HepG2 (cell line): Measurements from ENCODE around the gene HYAL1. TPM values are rescaled to one million over a fixed set of nuclear protein-coding genes. Genes with fewer than 3 reads are reported as not detected.

Experiments used
- ARHGAP35 ChIP-seq: sonication (generic); formaldehyde crosslinking; IDR thresholded peaks from 2 replicates; pipeline ENCODE4 v1.9.0; 2022; ENCODE audit warnings: mild to moderate bottlenecking, inconsistent platforms, moderate library complexity, missing genetic modification reagents, borderline replicate concordance
- DMTF1 ChIP-seq: sonication (generic); formaldehyde crosslinking; IDR thresholded peaks from 2 replicates; pipeline ENCODE4 v1.4.0; 2020; ENCODE audit warnings: mild to moderate bottlenecking, missing genetic modification reagents
- EHMT2 ChIP-seq: fragments of 200-600 bp; sonication (generic); IDR thresholded peaks from 2 replicates; pipeline ENCODE4 v1.7.0; 2017; ENCODE audit warnings: antibody characterized with exemption, low read depth, low read length, borderline replicate concordance
- GABPB1 ChIP-seq: IDR thresholded peaks from 2 replicates; pipeline ENCODE4 v1.6.1; 2016; ENCODE audit warnings: mild to moderate bottlenecking, missing genetic modification reagents, moderate library complexity, missing compliant biosample characterization
- HMGXB3 ChIP-seq: sonication (generic); formaldehyde crosslinking; IDR thresholded peaks from 2 replicates; pipeline ENCODE4 v1.4.0; 2020; ENCODE audit warnings: missing genetic modification reagents, borderline replicate concordance
- HMGXB4 ChIP-seq, 2 experiments: sonication (generic) in 1 of 2; formaldehyde crosslinking in 1 of 2; IDR thresholded peaks; 2 replicates each; pipeline versions ENCODE4 v1.4.0 to v1.6.1; 2018 to 2020; ENCODE audit warnings: missing genetic modification reagents in 2 of 2, borderline replicate concordance in 1 of 2, low read depth in 1 of 2, mild to moderate bottlenecking in 1 of 2, missing biosample characterization in 1 of 2
- MXD1 ChIP-seq: sonication (generic); formaldehyde crosslinking; IDR thresholded peaks from 2 replicates; pipeline ENCODE4 v1.4.0; 2020; ENCODE audit warnings: mild to moderate bottlenecking, missing genetic modification reagents
- NFRKB ChIP-seq: fragments of 450-650 bp; IDR thresholded peaks from 2 replicates; pipeline ENCODE4 v1.6.1; 2017
- NR2F1 ChIP-seq, 2 experiments: fragments of 450-650 bp in 1 of 2; formaldehyde crosslinking in 1 of 2; IDR thresholded peaks; 2 replicates each; pipeline versions ENCODE4 v1.5.0 to v1.6.1; 2016 to 2020; ENCODE audit warnings: mild to moderate bottlenecking in 1 of 2, missing compliant biosample characterization in 1 of 2, missing genetic modification reagents in 1 of 2, moderate library complexity in 1 of 2
- SRY ChIP-seq: sonication (generic); formaldehyde crosslinking; IDR thresholded peaks from 2 replicates; pipeline ENCODE4 v1.8.0; 2022; ENCODE audit warnings: mild to moderate bottlenecking, missing genetic modification reagents
- TIGD3 ChIP-seq: sonication (generic); formaldehyde crosslinking; IDR thresholded peaks from 2 replicates; pipeline ENCODE4 v1.5.1; 2020; ENCODE audit warnings: mild to moderate bottlenecking, missing genetic modification reagents, borderline replicate concordance
- ZFP37 ChIP-seq: sonication (generic); formaldehyde crosslinking; IDR thresholded peaks from 2 replicates; pipeline ENCODE4 v1.4.0; 2020; ENCODE audit warnings: missing genetic modification reagents, borderline replicate concordance
- ZNF3 ChIP-seq: IDR thresholded peaks from 2 replicates; pipeline ENCODE4 v1.7.0; 2017; ENCODE audit warnings: inconsistent platforms
- ZNF335 ChIP-seq: sonication (generic); formaldehyde crosslinking; IDR thresholded peaks from 2 replicates; pipeline ENCODE4 v1.4.0; 2020; ENCODE audit warnings: missing genetic modification reagents
- ZNF781 ChIP-seq: sonication (generic); formaldehyde crosslinking; IDR thresholded peaks from 2 replicates; pipeline ENCODE4 v1.5.1; 2020; ENCODE audit warnings: borderline replicate concordance, mild to moderate bottlenecking, missing genetic modification reagents; ENCODE audit errors: not compliant biosample characterization
- ZNF850 ChIP-seq: sonication (generic); formaldehyde crosslinking; conservative IDR thresholded peaks from 2 replicates; pipeline ENCODE4 v1.9.0; 2021; ENCODE audit warnings: mild to moderate bottlenecking, missing genetic modification reagents
- ZZZ3 ChIP-seq: sonication (generic); formaldehyde crosslinking; IDR thresholded peaks from 2 replicates; pipeline ENCODE4 v1.4.0; 2020; ENCODE audit warnings: missing genetic modification reagents, mild to moderate bottlenecking, borderline replicate concordance
- polyA plus RNA-seq, 8 experiments: library from polyadenylated mRNA; depleted of rRNA in 3 of 8; stranded (reverse) in 7 of 8; unstranded in 1 of 8; fragments of >200 nt; fragmentation: Illumina TruSeq in 4 of 8; extraction: Trizol in 4 of 8; gene quantifications; 2 replicates each; pipeline versions ENCODE4 v1.2.1 to v1.2.3, GENCODE V29; 2011 to 2016; ENCODE audit warnings: low read depth in 4 of 8, missing spikeins in 1 of 8, mixed read lengths in 1 of 8; ENCODE audit not compliant: insufficient read depth in 1 of 8
- total RNA-seq, 5 experiments: library from RNA; depleted of rRNA; stranded (reverse); fragments of >200 nt; fragmentation: Illumina TruSeq; extraction: Trizol; gene quantifications; 2 replicates each; pipeline ENCODE4 v1.2.3, GENCODE V29; 2016; ENCODE audit warnings: low read depth in 1 of 5

HYAL1 gene
- total and polyA plus RNA-seq, 2 of the 13 experiments (the other 11 are each of a cell fraction or from before 2014, with no cell fraction given): 76.5 to 193 TPM

- TF ChIP-seq HMGXB4 (CRISPR knock-in tag; IDR thresholded peaks at IDR 0.05; ENCODE audit: borderline replicate concordance in 1 of 2, low read depth in 1 of 2): peak; percentile 53 to 80; a peak in 2 of 4 replicates
- TF ChIP-seq EHMT2: no peak
- TF ChIP-seq ZNF3 (CRISPR knock-in tag): peak; percentile 32; the same call in 1 of the 2 replicates
- no peak for TF ChIP-seq NFRKB
- peak in 1 of 2 experiments; percentile 30; a peak in 1 of 4 replicates for TF ChIP-seq NR2F1 (CRISPR knock-in tag; IDR thresholded peaks at IDR 0.05)
- peak; percentile 82 for TF ChIP-seq HMGXB3
- peak; percentile 96; the same call in 1 of the 2 replicates for TF ChIP-seq ZFP37 (CRISPR knock-in tag)
- TF ChIP-seq MXD1 (CRISPR knock-in tag): peak; percentile 98
- TF ChIP-seq ZNF335 (CRISPR knock-in tag): peak; percentile 80
- no peak; the same call in 1 of the 2 replicates for TF ChIP-seq ZZZ3
- TF ChIP-seq DMTF1 (CRISPR knock-in tag): no peak
- peak; percentile 99 for TF ChIP-seq ZNF781 (CRISPR knock-in tag)
- TF ChIP-seq ZNF850 (CRISPR knock-in tag): peak; percentile 70; the same call in 1 of the 2 replicates
- TF ChIP-seq SRY (CRISPR knock-in tag): no peak
- peak; percentile 94 for TF ChIP-seq TIGD3 (CRISPR knock-in tag)
- peak; percentile 97 for TF ChIP-seq ARHGAP35 (CRISPR knock-in tag)
- TF ChIP-seq GABPB1 (CRISPR knock-in tag): peak; percentile 96
Measured at GRCh38 chr3:50350527-50351322, 47.4 kb upstream of the HYAL1 start, which contains the start of the genes CYB561D2 and NPRL2 (continued).
